ENCODE data around the gene CPM. TPM values are rescaled to one million over a fixed set of nuclear protein-coding genes. Genes with fewer than 3 reads are reported as not detected.

Gene CPM
- total and polyA plus RNA-seq, 5 experiments from 2014 or later, result 0.47 to 0.81 (median 0.81) TPM; not detected in 2

DNA sequence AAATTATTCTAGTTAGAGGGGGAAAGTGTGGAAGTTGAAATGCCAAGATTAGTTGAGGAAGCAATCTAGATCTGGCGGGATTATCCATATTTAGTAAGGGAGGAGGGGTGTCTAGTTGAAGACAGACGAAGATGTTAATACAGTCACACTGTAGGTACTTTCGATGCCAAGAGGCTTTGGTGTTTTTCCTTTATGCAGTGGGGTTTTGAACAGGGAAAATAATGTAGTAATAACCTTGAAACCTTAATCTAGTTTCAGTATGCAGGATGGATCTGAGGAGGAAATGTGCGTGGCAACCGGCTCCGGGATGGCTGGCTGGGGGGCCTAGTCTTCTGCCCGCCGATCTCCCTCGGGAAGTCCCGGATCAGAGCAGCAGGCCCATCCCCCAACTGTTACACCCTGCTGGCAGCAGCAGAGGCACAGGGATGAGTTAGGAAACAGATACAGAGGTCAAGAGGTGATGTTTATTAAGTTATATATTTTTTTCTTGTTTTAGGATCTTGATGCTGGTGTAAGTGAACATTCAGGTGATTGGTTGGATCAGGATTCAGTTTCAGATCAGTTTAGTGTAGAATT, 97.5 kb downstream of the CPM start:
- Mint-ChIP-seq H3K27me3 (no peaks in the 10 kb centered on the region), H3K4me3 (no peak overlapping the region), H3K9me3 (no peaks in the 10 kb centered on the region), H3K27ac (peak overlapping the region in 5 of 10 donors; percentile 1 to 73 (median 64)), H3K4me1 (peaks cover 1 to 15% (median 11%) of the 10 kb centered on the region in 4 donors), H3K36me3 (peaks cover 6 to 73% (median 13%) of the 10 kb centered on the region in 3 donors)
- ATAC-seq, result no peak
- DNase-seq, result no peak
- POLR2A ChIA-PET, result no interaction called here

GRCh38 chr12:68833508-68833907, 99.5 kb downstream of the CPM start:
- POLR2A ChIA-PET, result no interaction called here
- Mint-ChIP-seq H3K9me3 (no peaks in the 10 kb centered on the region), H3K36me3 (peaks cover 6 to 74% (median 10%) of the 10 kb centered on the region in 3 donors), H3K27ac (peak overlapping the region in 2 of 10 donors; percentile 15 to 48), H3K27me3 (no peaks in the 10 kb centered on the region), H3K4me1 (peaks cover 7 to 21% (median 14%) of the 10 kb centered on the region in 4 donors), H3K4me3 (no peak overlapping the region)
- ATAC-seq (no peak), DNase-seq (no peak)

DNA sequence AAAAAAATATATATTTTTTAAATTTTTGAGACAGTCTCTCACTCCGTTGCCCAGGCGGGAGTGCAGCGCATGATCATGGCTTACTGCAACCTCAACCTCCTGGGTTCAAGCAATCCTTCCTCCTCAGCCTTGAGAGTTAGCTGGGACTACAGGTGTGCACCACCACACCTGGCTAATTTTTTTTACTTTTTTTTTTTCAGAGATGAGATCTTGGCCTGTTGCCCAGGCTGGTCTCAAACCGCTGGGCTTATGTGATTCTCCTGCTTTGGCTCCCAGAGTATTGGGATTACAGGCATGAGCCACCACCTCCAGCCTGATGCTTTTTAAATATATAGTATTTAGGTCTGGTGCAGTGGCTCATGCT, 100.5 kb downstream of the CPM start:
- H3K27ac Mint-ChIP-seq, result no peak overlapping the region
- DNase-seq (no peak), ATAC-seq (no peak)
- no peaks in the 10 kb centered on the region for H3K9me3 Mint-ChIP-seq
- peaks cover 6 to 75% (median 7%) of the 10 kb centered on the region in 3 donors for H3K36me3 Mint-ChIP-seq
- peaks cover 7 to 15% (median 11%) of the 10 kb centered on the region in 4 donors for H3K4me1 Mint-ChIP-seq
- no peak overlapping the region for H3K4me3 Mint-ChIP-seq
- H3K27me3 Mint-ChIP-seq, result no peaks in the 10 kb centered on the region
- POLR2A ChIA-PET, result no interaction called here

GRCh38 chr12:68831751-68832503, 101.0 kb downstream of the CPM start:
- POLR2A ChIA-PET, result interaction anchor here (0.6 kb wide), 1 partner anchor 11 kb away, joined by 4 read pairs; no protein-coding TSS in a partner anchor
- H3K27me3 Mint-ChIP-seq, result no peaks in the 10 kb centered on the region
- H3K27ac Mint-ChIP-seq, result no peak overlapping the region
- ATAC-seq (no peak), DNase-seq (no peak)
- H3K4me3 Mint-ChIP-seq, result no peak overlapping the region
- H3K4me1 Mint-ChIP-seq, result peaks cover 10 to 15% (median 12%) of the 10 kb centered on the region in 4 donors
- H3K9me3 Mint-ChIP-seq, result no peaks in the 10 kb centered on the region
- peaks cover 6 to 75% (median 8%) of the 10 kb centered on the region in 3 donors for H3K36me3 Mint-ChIP-seq

GRCh38 chr12:68831272-68831671, 101.7 kb downstream of the CPM start:
- Mint-ChIP-seq H3K36me3 (peaks cover 6 to 74% (median 7%) of the 10 kb centered on the region in 3 donors), H3K4me1 (peaks cover 10 to 15% (median 11%) of the 10 kb centered on the region in 4 donors), H3K4me3 (no peak overlapping the region), H3K27me3 (no peaks in the 10 kb centered on the region), H3K27ac (no peak overlapping the region), H3K9me3 (no peaks in the 10 kb centered on the region)
- no peak for ATAC-seq
- POLR2A ChIA-PET, result interaction anchor here (0.6 kb wide), 1 partner anchor 12 kb away, joined by 4 read pairs; no protein-coding TSS in a partner anchor
- DNase-seq, result no peak

- no peak overlapping the region for H3K4me3 Mint-ChIP-seq
- no peak for ATAC-seq
- H3K36me3 Mint-ChIP-seq, result peaks cover 11 to 84% (median 13%) of the 10 kb centered on the region in 3 donors
- H3K4me1 Mint-ChIP-seq, result peaks cover 6 to 11% (median 7%) of the 10 kb centered on the region in 4 donors
- no peaks in the 10 kb centered on the region for H3K27me3 Mint-ChIP-seq
- POLR2A ChIA-PET, result no interaction called here
- no peak for DNase-seq
- H3K27ac Mint-ChIP-seq, result peak overlapping the region in 1 of 10 donors; percentile 9
- H3K9me3 Mint-ChIP-seq, result no peaks in the 10 kb centered on the region
These were observed 104.3 kb downstream of the CPM start for GRCh38 chr12:68828672-68829068.

- no peaks in the 10 kb centered on the region for H3K27me3 Mint-ChIP-seq
- POLR2A ChIA-PET, result no interaction called here
- peaks cover 6 to 13% (median 9%) of the 10 kb centered on the region in 4 donors for H3K4me1 Mint-ChIP-seq
- H3K36me3 Mint-ChIP-seq, result peaks cover 11 to 87% (median 17%) of the 10 kb centered on the region in 3 donors
- ATAC-seq (no peak), DNase-seq (no peak)
- H3K27ac Mint-ChIP-seq, result peak overlapping the region in 3 of 10 donors; percentile 9 to 67 (median 53)
- no peaks in the 10 kb centered on the region for H3K9me3 Mint-ChIP-seq
- no peak overlapping the region for H3K4me3 Mint-ChIP-seq
These were observed 104.9 kb downstream of the CPM start for GRCh38 chr12:68827895-68828671.

- no peak for DNase-seq
- no peaks in the 10 kb centered on the region for H3K9me3 Mint-ChIP-seq
- H3K4me3 Mint-ChIP-seq, result no peak overlapping the region
- H3K4me1 Mint-ChIP-seq, result peaks cover 5 to 20% (median 12%) of the 10 kb centered on the region in 4 donors
- H3K36me3 Mint-ChIP-seq, result peaks cover 11 to 88% (median 21%) of the 10 kb centered on the region in 3 donors
- no peak for ATAC-seq
- POLR2A ChIA-PET, result no interaction called here
- H3K27me3 Mint-ChIP-seq, result no peaks in the 10 kb centered on the region
- H3K27ac Mint-ChIP-seq, result peak overlapping the region in 8 of 10 donors; percentile 7 to 87 (median 58)
These were observed 107.3 kb downstream of the CPM start for GRCh38 chr12:68825569-68826217.

- H3K4me3 Mint-ChIP-seq, result no peak overlapping the region
- no peaks in the 10 kb centered on the region for H3K9me3 Mint-ChIP-seq
- ATAC-seq (no peak), DNase-seq (no peak)
- peaks cover 0 to 22% (median 7%) of the 10 kb centered on the region in 4 donors for H3K4me1 Mint-ChIP-seq
- H3K27me3 Mint-ChIP-seq, result no peaks in the 10 kb centered on the region
- H3K27ac Mint-ChIP-seq, result peak overlapping the region in 3 of 10 donors; percentile 41 to 87 (median 62)
- peaks cover 5 to 92% (median 17%) of the 10 kb centered on the region in 3 donors for H3K36me3 Mint-ChIP-seq
- POLR2A ChIA-PET, result no interaction called here
These were observed 108.2 kb downstream of the CPM start for GRCh38 chr12:68824597-68825250.

DNA sequence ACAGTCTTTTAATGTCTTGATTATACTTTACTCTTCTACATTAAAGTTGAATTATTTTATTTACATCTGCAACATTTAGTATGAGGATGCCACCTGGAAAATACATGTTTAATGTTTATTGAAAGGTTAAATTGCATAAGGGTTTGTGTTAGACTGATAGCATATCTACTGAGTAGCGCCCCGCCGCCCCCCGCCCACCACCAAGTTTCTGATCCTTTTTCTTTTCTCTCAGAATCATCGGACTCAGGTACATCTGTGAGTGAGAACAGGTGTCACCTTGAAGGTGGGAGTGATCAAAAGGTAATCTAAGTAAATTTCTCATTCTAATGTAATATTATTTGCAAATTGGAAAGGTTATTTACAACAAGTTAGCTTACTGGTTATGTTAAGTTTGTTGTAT, 108.8 kb downstream of the CPM start:
- POLR2A ChIA-PET, result no interaction called here
- ATAC-seq (no peak), DNase-seq (no peak)
- peaks cover 5 to 94% (median 21%) of the 10 kb centered on the region in 3 donors for H3K36me3 Mint-ChIP-seq
- H3K27ac Mint-ChIP-seq, result peak overlapping the region in 3 of 10 donors; percentile 15 to 66 (median 62)
- H3K4me1 Mint-ChIP-seq, result peaks cover 0 to 25% (median 9%) of the 10 kb centered on the region in 4 donors
- no peak overlapping the region for H3K4me3 Mint-ChIP-seq
- H3K27me3 Mint-ChIP-seq, result no peaks in the 10 kb centered on the region
- no peaks in the 10 kb centered on the region for H3K9me3 Mint-ChIP-seq

- POLR2A ChIA-PET, result no interaction called here
- ATAC-seq (no peak), DNase-seq (no peak)
- peak overlapping the region in 5 of 10 donors; percentile 15 to 85 (median 62) for H3K27ac Mint-ChIP-seq
- H3K36me3 Mint-ChIP-seq, result peaks cover 5 to 94% (median 24%) of the 10 kb centered on the region in 3 donors
- no peaks in the 10 kb centered on the region for H3K9me3 Mint-ChIP-seq
- no peak overlapping the region for H3K4me3 Mint-ChIP-seq
- peaks cover 0 to 28% (median 9%) of the 10 kb centered on the region in 4 donors for H3K4me1 Mint-ChIP-seq
- no peaks in the 10 kb centered on the region for H3K27me3 Mint-ChIP-seq
These were observed 109.3 kb downstream of the CPM start for GRCh38 chr12:68823696-68824095.
